GM12801 (cell line): ENCODE results near the gene PKNOX2.

Experiments used
- TF ChIP-seq, protein P1 (sequence below): IDR thresholded peaks from one replicate; pipeline ENCODE4 v1.5.1; 2011; ENCODE audit warnings: control low read depth; ENCODE audit not compliant: insufficient read length; ENCODE audit errors: extremely low read depth

PKNOX2 gene

DNA sequence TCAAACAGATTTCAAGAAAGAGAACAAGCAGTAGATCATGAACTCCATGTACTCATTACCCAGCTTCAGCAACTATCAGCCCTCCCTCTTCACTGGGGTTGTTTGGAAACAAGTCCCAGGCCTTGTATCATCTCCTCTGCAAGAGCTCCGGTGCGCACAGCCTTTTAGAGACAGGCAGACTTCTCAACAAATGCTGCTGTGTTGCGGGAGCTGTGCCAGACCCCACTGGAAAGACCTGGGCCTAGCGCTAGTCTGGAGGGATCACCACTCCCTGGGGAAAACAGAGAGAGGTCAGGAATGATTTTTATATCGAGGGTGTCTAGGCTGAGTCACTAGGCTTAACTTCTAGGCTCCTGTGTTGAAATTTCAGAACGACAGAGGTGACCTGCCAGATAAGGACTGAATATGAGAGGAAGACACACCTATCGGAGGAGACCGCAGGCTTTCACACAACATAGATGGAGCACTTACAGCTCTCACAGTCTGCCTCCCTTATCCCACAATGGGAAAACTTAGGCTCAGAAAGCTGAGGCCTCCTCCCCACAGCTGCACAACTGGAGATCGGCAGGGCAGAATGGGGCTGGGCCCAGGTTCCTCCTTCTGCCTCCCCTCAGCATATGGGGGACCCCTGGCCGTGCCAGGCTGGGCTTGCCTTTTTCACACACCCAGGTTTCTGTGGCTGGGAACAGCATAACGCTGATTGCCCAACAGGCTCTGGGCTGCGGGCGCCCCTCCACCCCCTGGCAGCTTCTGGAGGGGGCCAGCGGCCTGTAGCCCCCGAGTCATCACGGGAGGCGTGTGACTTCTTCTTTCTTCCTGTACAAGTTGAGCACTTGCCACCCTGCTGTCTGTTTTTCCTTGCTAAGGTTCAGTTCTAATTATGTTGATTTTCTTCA lies 86.0 kb downstream of the PKNOX2 start:
- TF ChIP-seq, protein P1, sequence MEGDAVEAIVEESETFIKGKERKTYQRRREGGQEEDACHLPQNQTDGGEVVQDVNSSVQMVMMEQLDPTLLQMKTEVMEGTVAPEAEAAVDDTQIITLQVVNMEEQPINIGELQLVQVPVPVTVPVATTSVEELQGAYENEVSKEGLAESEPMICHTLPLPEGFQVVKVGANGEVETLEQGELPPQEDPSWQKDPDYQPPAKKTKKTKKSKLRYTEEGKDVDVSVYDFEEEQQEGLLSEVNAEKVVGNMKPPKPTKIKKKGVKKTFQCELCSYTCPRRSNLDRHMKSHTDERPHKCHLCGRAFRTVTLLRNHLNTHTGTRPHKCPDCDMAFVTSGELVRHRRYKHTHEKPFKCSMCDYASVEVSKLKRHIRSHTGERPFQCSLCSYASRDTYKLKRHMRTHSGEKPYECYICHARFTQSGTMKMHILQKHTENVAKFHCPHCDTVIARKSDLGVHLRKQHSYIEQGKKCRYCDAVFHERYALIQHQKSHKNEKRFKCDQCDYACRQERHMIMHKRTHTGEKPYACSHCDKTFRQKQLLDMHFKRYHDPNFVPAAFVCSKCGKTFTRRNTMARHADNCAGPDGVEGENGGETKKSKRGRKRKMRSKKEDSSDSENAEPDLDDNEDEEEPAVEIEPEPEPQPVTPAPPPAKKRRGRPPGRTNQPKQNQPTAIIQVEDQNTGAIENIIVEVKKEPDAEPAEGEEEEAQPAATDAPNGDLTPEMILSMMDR, result no peak

GRCh38 chr11:125251214-125251545 lies 86.6 kb downstream of the PKNOX2 start:
- TF ChIP-seq, protein P1, result no peak

GRCh38 chr11:125251956-125252355 lies 87.4 kb downstream of the PKNOX2 start:
- TF ChIP-seq, protein P1, result no peak

GRCh38 chr11:125253289-125253688 lies 88.7 kb downstream of the PKNOX2 start:
- TF ChIP-seq, protein P1, result no peak

GRCh38 chr11:125253795-125254525 lies 89.4 kb downstream of the PKNOX2 start:
- TF ChIP-seq, protein P1, result no peak

- TF ChIP-seq, protein P1, result no peak
These were observed 92.1 kb downstream of the PKNOX2 start for GRCh38 chr11:125256541-125257189.

GRCh38 chr11:125257190-125257579 lies 92.6 kb downstream of the PKNOX2 start:
- TF ChIP-seq, protein P1, result no peak
